ENCODE results near the gene GLIS1.

The GLIS1 gene

GRCh38 chr1:53656747-53657530 lies 82.0 kb downstream of the GLIS1 start:
- ChIA-PET POLR2A (interaction anchor here (0.6 kb wide), 1 partner anchor 26 kb away, joined by 3 read pairs; no protein-coding TSS in a partner anchor), CTCF (interaction anchor here (0.6 kb wide), 1 partner anchor 10 kb away, joined by 3 read pairs; no protein-coding TSS in a partner anchor)
- no peak for DNase-seq (ENCODE audit: extremely low spot score)
- TF ChIP-seq FOXA1 (IDR thresholded peaks at IDR 0.05) (no peak), SP1 (IDR thresholded peaks at IDR 0.05) (no peak), NFRKB (IDR thresholded peaks at IDR 0.05) (no peak), FOXM1 (IDR thresholded peaks at IDR 0.05; ENCODE audit: borderline replicate concordance) (no peak), CTBP1 (IDR thresholded peaks at IDR 0.05; ENCODE audit: borderline replicate concordance) (no peak), ELF4 (IDR thresholded peaks at IDR 0.05) (no peak), ARNT (IDR thresholded peaks at IDR 0.05) (no peak), ZNF384 (IDR thresholded peaks at IDR 0.05) (no peak), L3MBTL2 (conservative IDR thresholded peaks at IDR 0.05) (no peak), SUZ12 (IDR thresholded peaks at IDR 0.05) (no peak), FOXK2 (IDR thresholded peaks at IDR 0.05) (no peak), LEF1 (IDR thresholded peaks at IDR 0.05; ENCODE audit: borderline replicate concordance) (no peak), TARDBP (IDR thresholded peaks at IDR 0.05) (no peak), PKNOX1 (IDR thresholded peaks at IDR 0.05) (no peak), BHLHE40 (IDR thresholded peaks at IDR 0.05; ENCODE audit: borderline replicate concordance) (no peak)

DNA sequence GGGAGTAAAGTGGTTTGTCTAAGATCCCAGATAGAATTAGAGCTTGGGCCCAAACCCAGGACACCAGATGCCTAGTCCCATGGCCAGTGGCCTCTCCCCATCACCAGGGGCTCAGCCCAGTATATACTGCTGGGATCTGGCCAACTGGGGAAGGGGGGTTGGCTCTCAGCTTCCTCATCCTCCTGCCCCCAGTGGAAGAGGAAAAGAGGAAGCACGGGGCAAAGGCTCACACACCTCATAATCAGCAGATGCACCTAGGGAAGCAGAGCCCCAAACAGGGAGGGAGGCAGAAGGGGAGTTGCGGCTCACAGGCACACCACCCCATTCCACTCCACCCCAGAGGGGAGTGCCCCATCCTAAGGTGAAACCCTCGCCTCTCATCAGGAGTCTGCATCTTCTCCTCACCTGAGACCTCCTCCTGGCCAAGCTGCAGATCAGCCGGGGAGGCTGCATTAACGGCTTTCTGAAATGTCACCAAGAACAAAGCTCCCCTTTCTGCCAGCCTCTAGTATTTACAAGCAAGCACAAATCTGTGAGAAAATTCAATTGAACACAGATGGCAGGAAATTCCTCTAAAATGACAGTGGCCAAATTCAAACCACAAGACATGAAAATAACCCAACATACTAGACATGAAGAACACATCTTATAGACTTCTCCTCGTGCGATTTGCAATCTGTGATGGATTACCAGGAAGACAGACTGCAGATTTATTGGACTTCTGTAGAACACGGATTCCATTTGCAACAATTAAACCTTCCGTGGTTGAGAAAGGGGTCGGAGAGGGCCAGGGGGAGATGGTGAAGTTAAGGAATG lies 82.8 kb downstream of the GLIS1 start:
- ChIA-PET POLR2A (no interaction called here), CTCF (no interaction called here)
- TF ChIP-seq ZNF384 (IDR thresholded peaks at IDR 0.05): no peak
- TF ChIP-seq ELF4 (IDR thresholded peaks at IDR 0.05): no peak
- TF ChIP-seq TARDBP (IDR thresholded peaks at IDR 0.05): no peak
- no peak for TF ChIP-seq HDGF (IDR thresholded peaks at IDR 0.05; ENCODE audit: borderline replicate concordance)
- TF ChIP-seq BHLHE40 (IDR thresholded peaks at IDR 0.05; ENCODE audit: borderline replicate concordance): no peak
- no peak for TF ChIP-seq FOXM1 (IDR thresholded peaks at IDR 0.05; ENCODE audit: borderline replicate concordance)
- no peak for TF ChIP-seq PKNOX1 (IDR thresholded peaks at IDR 0.05)
- no peak for TF ChIP-seq NFRKB (IDR thresholded peaks at IDR 0.05)
- no peak for TF ChIP-seq FOXA1 (IDR thresholded peaks at IDR 0.05)
- TF ChIP-seq FOXK2 (IDR thresholded peaks at IDR 0.05): no peak
- TF ChIP-seq SP1 (IDR thresholded peaks at IDR 0.05): no peak
- TF ChIP-seq LEF1 (IDR thresholded peaks at IDR 0.05; ENCODE audit: borderline replicate concordance): no peak
- no peak for TF ChIP-seq SUZ12 (IDR thresholded peaks at IDR 0.05)
- no peak for DNase-seq (ENCODE audit: extremely low spot score)

- ChIA-PET CTCF (no interaction called here), POLR2A (no interaction called here)
- no peak for DNase-seq (ENCODE audit: extremely low spot score)
- no peak for TF ChIP-seq BHLHE40 (IDR thresholded peaks at IDR 0.05; ENCODE audit: borderline replicate concordance)
- TF ChIP-seq SUZ12 (IDR thresholded peaks at IDR 0.05): no peak
Observed at GRCh38 chr1:53654216-53655210, 84.5 kb downstream of the GLIS1 start.

- CTCF ChIA-PET: no interaction called here
- TF ChIP-seq FOXK2 (IDR thresholded peaks at IDR 0.05) (no peak), SP1 (IDR thresholded peaks at IDR 0.05) (no peak), TARDBP (IDR thresholded peaks at IDR 0.05) (no peak), ARNT (IDR thresholded peaks at IDR 0.05) (no peak), FOXA1 (IDR thresholded peaks at IDR 0.05) (no peak), HDGF (IDR thresholded peaks at IDR 0.05; ENCODE audit: borderline replicate concordance) (no peak), SUZ12 (IDR thresholded peaks at IDR 0.05) (no peak), NFRKB (IDR thresholded peaks at IDR 0.05) (no peak)
- POLR2A ChIA-PET: no interaction called here
- no peak for DNase-seq (ENCODE audit: extremely low spot score)
Observed at GRCh38 chr1:53653631-53654030, 85.3 kb downstream of the GLIS1 start.

- CTCF ChIA-PET: interaction anchor here (0.6 to 1.6 kb wide), 2 partner anchors 27 to 225 kb away, joined by 3 to 5 read pairs; no protein-coding TSS in a partner anchor
- DNase-seq (ENCODE audit: extremely low spot score): no peak
- TF ChIP-seq ARNT (IDR thresholded peaks at IDR 0.05): no peak
- no peak for TF ChIP-seq ZNF384 (IDR thresholded peaks at IDR 0.05)
- POLR2A ChIA-PET: no interaction called here
Observed at GRCh38 chr1:53653200-53653575, 85.8 kb downstream of the GLIS1 start.
